Neutrophil (primary cell): ENCODE results near the gene TIMM10B.

ENCODE experiments used
- H3K27ac ChIP-seq: fragments of 200-600 bp; sonication (generic); 2 replicates; pipeline ENCODE4 v1.5.1; 2016; ENCODE audit warnings: mild to moderate bottlenecking, moderate library complexity
- H3K27me3 ChIP-seq: fragments of 200-600 bp; sonication (generic); 2 replicates; pipeline ENCODE4 v1.6.0; 2016; ENCODE audit warnings: mild to moderate bottlenecking
- H3K36me3 ChIP-seq: fragments of 200-600 bp; sonication (generic); 2 replicates; pipeline ENCODE4 v1.5.1; 2017
- H3K4me1 ChIP-seq, 2 experiments: fragments of 200-600 bp in 1 of 2; sonication (generic) in 1 of 2; 1 replicate in 1 of 2; 2 replicates in 1 of 2; pipeline versions ENCODE4 v1.5.1 to v1.6.1; 2013 to 2016; ENCODE audit warnings: low read depth in 1 of 2, low read length in 1 of 2, mild to moderate bottlenecking in 1 of 2, moderate library complexity in 1 of 2; ENCODE audit not compliant: control insufficient read depth in 1 of 2, insufficient read depth in 1 of 2
- H3K4me3 ChIP-seq, 2 experiments: fragments of 200-600 bp in 1 of 2; sonication (generic) in 1 of 2; 1 replicate in 1 of 2; 2 replicates in 1 of 2; pipeline ENCODE4 v1.5.1; 2013 to 2016; ENCODE audit warnings: low read depth in 1 of 2, low read length in 1 of 2, mild to moderate bottlenecking in 1 of 2, moderate library complexity in 1 of 2
- H3K9me3 ChIP-seq: fragments of 200-600 bp; sonication (generic); 2 replicates; pipeline ENCODE4 v1.5.1; 2016
- CTCF ChIP-seq: fragments of 200-600 bp; sonication (generic); IDR thresholded peaks from 2 replicates; pipeline ENCODE4 v1.5.1; 2016; ENCODE audit warnings: antibody characterized with exemption

The TIMM10B gene

DNA sequence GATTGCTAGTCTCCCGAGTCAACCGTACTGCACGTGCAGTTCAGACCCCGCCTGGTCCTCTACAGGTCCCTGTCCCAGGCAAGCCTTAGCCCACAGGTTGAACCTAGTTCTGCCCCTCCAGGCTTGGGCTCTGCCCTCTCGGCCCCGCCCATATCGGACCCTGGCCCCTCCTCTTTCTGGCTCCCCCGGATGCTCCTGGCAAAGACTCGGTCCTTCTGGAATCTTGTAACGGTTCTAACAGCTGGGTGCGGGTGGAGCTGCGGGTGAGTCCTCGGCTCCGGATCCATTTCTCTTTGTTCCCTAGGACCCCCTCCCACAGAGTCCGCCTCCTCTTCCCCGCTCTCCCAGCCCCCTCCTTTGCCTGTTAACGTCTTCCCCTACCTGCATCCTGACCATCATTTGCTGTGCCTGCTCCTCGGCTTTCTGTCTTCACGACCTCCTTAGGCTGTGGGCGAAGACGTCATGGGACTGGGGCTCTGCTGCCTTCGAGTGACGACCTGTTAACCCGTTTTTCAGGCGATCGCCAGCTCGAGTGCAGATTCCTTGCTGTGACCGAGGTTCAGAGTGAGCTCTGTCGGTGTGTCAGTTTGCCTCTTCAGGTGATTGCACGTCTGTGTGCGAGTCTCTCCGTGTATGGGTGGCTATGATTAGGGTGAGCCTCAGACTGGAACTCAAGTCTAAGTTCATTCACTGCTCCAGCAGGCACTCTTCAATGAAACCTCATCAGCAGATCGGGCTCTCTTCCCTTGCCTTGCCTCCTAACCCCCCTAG lies 16.0 kb downstream of the TIMM10B start, which contains the start of gene DNHD1:
DNHD1 (plus strand) TSS at position 212 of the 771 bp plus-strand sequence. CDS start 936 bp downstream, outside the sequence.
- peaks cover 17% of the 10 kb centered on the region for H3K36me3 ChIP-seq
- no peaks in the 10 kb centered on the region for H3K4me1 ChIP-seq
- H3K4me3 ChIP-seq, result no peak within 1 kb of the TSS
- TF ChIP-seq CTCF, result no peak
- no peak within 1 kb of the TSS for H3K27ac ChIP-seq
- H3K9me3 ChIP-seq, result no peaks in the 10 kb centered on the region
- H3K27me3 ChIP-seq, result no peaks in the 10 kb centered on the region

DNA sequence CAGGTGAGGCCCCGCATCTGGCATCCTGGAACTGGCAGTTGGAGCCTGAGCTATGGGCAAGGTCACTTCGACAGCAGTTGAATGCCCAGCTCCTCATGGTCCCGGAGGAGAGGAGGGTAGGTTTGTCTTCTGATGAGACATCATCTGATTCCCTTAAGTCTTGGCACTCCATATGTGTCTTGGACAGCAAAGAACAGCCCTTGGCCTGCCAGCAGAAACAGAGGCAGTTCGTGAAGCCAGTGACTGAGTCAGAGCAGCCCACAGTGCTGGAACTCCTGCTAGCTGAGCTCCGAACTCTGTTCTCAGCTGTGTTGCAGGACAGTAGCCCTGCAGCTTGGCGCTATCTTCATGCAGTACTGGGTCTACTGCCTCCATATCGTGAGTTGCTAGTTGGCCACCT lies 16.8 kb downstream of the TIMM10B start:
- TF ChIP-seq CTCF, result no peak
- peaks cover 24% of the 10 kb centered on the region for H3K36me3 ChIP-seq
- H3K9me3 ChIP-seq, result no peaks in the 10 kb centered on the region
- no peaks in the 10 kb centered on the region for H3K4me1 ChIP-seq
- no peaks in the 10 kb centered on the region for H3K27me3 ChIP-seq
- H3K27ac ChIP-seq, result no peak overlapping the region
- no peak overlapping the region for H3K4me3 ChIP-seq

DNA sequence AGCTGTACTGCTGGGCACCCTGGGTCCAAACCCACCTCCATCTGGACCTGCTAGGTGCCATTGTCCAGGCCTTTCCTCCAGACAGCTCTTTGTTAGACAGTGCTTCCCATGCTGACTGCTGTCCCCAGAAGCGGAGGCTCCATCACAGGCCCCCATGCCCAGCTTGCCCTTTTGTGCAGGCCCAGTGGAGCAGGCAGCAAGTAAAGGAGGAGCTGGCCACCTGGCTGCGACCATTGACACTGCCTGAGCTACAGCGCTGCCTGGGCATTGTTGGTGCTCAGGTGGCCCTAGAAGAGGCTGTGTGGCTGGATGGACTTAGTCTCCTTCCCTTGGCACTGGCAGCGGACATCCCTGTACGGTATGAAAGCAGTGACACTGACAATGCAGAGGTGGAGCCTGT lies 17.2 kb downstream of the TIMM10B start:
- no peak overlapping the region for H3K4me3 ChIP-seq

DNA sequence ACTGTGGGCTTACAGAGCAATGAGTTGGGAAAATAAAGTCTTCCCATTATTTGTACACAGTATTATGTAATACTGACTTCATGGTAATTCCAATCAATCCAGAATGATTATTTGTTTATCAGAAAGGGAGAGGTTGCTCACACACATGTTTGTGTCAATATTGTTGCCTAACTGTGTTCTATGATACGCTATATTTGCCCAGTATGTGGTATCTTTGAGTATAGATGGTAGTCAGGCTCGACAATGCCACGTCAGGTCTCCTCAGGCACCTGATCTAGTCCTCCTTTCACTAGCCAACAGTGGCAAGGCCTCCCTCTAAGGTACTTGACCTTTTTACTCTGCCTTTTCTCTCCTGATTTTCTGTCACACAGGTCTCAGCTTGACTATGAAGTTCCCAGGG lies 21.1 kb downstream of the TIMM10B start:
- no peaks in the 10 kb centered on the region for H3K9me3 ChIP-seq
- no peak overlapping the region for H3K4me3 ChIP-seq
- H3K36me3 ChIP-seq, result peaks cover 16% of the 10 kb centered on the region
- no peak overlapping the region for H3K27ac ChIP-seq
- H3K4me1 ChIP-seq, result no peaks in the 10 kb centered on the region
- no peak for TF ChIP-seq CTCF
- H3K27me3 ChIP-seq, result no peaks in the 10 kb centered on the region

More for the DNA sequence above, 17.2 kb downstream of the TIMM10B start:
- H3K9me3 ChIP-seq, result no peaks in the 10 kb centered on the region
- H3K27ac ChIP-seq, result no peak overlapping the region
- H3K4me1 ChIP-seq, result no peaks in the 10 kb centered on the region
- no peak for TF ChIP-seq CTCF
- H3K27me3 ChIP-seq, result no peaks in the 10 kb centered on the region
- peaks cover 24% of the 10 kb centered on the region for H3K36me3 ChIP-seq

DNA sequence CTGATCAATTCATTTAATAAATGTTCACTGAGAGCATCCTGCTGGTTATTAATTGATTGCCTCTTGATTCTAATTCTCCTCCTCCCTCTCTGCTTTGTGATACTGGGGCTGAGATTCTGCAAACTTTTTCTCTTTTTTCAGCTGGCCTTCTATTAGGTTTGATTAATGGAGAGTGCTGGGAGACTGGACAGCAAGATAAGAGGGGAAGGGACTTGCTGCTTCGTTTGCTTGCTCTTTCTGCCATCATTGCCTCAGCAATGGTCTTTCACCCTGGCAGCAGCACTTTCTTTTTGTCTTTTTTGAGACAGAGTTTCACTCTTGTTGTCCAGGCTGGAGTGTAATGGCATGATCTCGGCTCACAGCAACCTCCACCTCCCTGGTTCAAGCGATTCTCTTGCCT lies 22.9 kb downstream of the TIMM10B start:
- Histone ChIP-seq H3K4me1 (no peaks in the 10 kb centered on the region), H3K36me3 (peaks cover 8% of the 10 kb centered on the region), H3K9me3 (no peaks in the 10 kb centered on the region), H3K27me3 (no peaks in the 10 kb centered on the region), H3K27ac (no peak overlapping the region), H3K4me3 (no peak overlapping the region)
- TF ChIP-seq CTCF, result no peak
